IMR-90 (cell line): ENCODE data around the gene FAM13B.

ENCODE experiments used
- BHLHE40 ChIP-seq: fragments of 150-350 bp; IDR thresholded peaks from 2 replicates; pipeline ENCODE4 v1.6.1; 2016; ENCODE audit warnings: mild to moderate bottlenecking, low read depth, low read length
- CEBPB ChIP-seq: IDR thresholded peaks from 2 replicates; pipeline ENCODE4 v1.6.1; 2012; ENCODE audit warnings: low read depth, low read length, improper control_type of control experiment
- MXI1 ChIP-seq: IDR thresholded peaks from 2 replicates; pipeline ENCODE4 v1.6.1; 2012; ENCODE audit warnings: low read depth, mild to moderate bottlenecking, low read length, moderate library complexity, borderline replicate concordance
- POLR2A ChIP-seq: IDR thresholded peaks from 2 replicates; pipeline ENCODE4 v1.6.1; 2012; ENCODE audit warnings: mild to moderate bottlenecking, low read depth, low read length
- RAD21 ChIP-seq: IDR thresholded peaks from 2 replicates; pipeline ENCODE4 v1.6.1; 2012; ENCODE audit warnings: low read length, improper control_type of control experiment
- RFX5 ChIP-seq: IDR thresholded peaks from 2 replicates; pipeline ENCODE4 v1.8.0; 2012; ENCODE audit warnings: low read depth, mild to moderate bottlenecking, low read length, moderate library complexity
- SMC3 ChIP-seq: fragments of 150-350 bp; IDR thresholded peaks from 2 replicates; pipeline ENCODE4 v1.6.1; 2016; ENCODE audit warnings: low read depth, mild to moderate bottlenecking, antibody characterized with exemption, low read length, moderate library complexity
- TF ChIP-seq, protein P1 (sequence below): conservative IDR thresholded peaks from 2 replicates; pipeline ENCODE4 v1.5.1; 2012; ENCODE audit warnings: mild to moderate bottlenecking, low read depth, low read length, improper control_type of control experiment

DNA sequence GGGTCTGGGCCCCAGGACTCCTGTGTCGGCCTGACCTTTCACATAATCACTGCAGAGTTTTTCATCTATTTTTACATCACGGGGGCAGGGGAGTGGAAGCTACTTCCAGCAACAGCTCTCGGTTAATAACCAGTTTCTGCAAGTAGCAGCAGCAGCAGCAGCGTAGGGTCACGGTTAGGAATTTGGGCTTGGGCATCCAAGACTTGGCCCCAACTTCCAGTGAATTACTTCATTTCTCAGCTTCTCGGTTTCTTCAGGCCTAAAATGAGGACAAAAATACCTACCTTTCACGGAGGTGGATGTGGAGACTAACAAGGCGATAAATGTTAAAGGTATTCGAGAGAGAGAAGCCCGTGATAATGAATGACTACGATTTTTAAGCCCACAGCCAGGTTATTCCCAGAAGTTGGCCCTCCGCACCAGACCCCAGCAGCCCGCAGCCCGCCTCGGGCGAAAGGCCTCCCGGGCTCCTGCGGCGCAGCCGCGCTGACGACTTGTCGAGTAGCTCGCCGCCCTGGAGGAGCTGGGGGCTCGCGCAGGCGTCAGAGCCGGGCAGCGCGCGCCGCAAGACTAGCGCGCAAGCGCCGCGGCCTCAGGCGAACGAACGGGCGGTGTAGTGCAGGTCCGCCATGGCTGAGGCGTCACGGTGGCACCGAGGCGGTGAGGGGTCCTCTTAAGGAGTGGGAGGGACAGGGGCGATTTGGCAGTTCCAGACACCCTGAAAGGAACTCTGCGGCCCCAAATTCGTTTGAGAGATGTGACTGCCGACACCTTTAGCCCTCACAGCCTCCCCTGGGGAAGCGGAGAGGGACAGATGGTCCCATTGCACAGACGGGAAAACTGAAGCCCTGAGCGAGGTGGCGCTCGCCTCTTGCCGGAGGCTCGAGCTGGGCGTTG, 143.8 kb downstream of the FAM13B start, which contains the start of gene PKD2L2:
- TF ChIP-seq, protein P1, sequence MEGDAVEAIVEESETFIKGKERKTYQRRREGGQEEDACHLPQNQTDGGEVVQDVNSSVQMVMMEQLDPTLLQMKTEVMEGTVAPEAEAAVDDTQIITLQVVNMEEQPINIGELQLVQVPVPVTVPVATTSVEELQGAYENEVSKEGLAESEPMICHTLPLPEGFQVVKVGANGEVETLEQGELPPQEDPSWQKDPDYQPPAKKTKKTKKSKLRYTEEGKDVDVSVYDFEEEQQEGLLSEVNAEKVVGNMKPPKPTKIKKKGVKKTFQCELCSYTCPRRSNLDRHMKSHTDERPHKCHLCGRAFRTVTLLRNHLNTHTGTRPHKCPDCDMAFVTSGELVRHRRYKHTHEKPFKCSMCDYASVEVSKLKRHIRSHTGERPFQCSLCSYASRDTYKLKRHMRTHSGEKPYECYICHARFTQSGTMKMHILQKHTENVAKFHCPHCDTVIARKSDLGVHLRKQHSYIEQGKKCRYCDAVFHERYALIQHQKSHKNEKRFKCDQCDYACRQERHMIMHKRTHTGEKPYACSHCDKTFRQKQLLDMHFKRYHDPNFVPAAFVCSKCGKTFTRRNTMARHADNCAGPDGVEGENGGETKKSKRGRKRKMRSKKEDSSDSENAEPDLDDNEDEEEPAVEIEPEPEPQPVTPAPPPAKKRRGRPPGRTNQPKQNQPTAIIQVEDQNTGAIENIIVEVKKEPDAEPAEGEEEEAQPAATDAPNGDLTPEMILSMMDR: no peak
- TF ChIP-seq CEBPB (no peak), POLR2A (no peak), MXI1 (no peak), SMC3 (no peak), RFX5 (no peak), RAD21 (no peak), BHLHE40 (no peak)
